HG03571 (cell line): ENCODE measurements around the gene ATP5MG.

ENCODE experiments used
- ATAC-seq: cut with Tn5 transposase; IDR thresholded peaks from one replicate; pipeline ENCODE4 v1.9.1; 2021; ENCODE audit not compliant: unreplicated experiment

The ATP5MG gene

DNA sequence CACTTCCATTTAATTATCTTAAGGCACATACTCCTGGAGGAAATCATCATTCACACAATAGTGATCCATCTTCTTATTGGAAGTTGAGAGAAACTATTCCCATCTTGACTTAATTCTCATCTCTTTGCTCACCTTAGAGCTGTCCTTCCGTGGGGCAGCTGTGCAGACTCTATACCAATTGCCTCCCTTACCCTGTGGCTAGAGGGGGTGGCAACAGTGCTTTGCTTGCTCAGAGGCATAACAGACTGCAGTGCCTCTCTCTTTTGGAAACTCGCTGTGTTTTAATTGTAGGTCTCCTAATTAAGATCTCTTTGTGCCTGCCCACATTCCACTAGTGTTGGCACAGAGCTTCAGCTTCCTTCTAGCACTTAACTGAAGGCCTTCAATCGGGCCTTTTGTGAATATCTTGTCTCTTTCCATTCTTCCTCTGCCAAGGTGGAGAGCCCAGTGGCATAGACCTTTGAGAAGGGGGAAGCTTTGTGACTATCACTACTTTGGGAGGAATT, 40.4 kb downstream of the ATP5MG start:
- ATAC-seq: no peak

DNA sequence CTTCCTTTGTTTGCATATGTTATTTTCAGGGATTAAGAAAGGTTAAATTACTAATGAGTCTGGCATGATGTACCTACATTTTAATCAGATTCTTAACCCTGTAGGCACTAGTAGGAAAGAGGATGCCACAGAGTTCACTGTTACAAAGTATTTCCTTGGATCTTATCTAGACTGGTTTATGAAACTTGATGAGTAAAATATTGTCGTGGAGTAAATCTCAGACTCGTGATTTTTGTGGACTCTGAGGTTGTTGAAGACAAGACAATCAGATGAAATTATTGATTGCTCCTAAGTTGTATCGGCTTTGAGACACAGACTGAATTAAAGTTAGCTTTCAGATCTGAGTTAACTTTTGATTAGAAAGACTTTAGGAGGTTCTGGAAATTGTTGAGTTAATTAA, 40.9 kb downstream of the ATP5MG start:
- no peak for ATAC-seq

DNA sequence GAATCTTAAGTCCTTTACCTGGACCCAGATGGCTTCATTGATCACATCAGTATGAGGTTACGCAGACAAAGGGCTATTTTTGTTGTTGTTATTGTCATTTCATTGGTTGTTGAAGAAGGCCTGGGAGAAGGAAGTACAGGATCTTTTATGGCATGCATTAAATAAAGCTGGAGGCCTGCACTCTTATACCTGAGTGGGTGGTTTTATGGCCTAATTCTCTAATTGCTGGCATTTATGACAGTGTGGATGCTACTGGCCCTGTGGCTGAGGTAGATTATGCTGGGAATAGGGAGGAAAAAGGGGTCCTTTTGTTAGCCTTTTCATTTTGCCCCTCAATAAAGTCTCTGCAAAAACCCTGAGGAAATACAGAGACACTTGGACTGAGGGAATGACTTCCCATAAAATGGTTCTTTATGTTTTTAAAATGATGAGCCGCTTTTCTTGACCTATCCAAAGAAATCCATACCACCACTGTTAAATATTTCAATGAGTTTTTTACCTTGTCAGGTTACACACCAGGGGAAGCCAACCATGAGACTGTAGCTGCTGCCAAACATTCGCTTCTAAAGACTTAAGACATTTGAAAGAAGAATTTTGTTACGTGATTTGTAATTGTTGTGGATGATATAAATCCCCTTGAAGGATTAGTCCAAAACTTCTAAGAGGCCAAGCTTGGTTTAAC, 41.6 kb downstream of the ATP5MG start:
- ATAC-seq: no peak

DNA sequence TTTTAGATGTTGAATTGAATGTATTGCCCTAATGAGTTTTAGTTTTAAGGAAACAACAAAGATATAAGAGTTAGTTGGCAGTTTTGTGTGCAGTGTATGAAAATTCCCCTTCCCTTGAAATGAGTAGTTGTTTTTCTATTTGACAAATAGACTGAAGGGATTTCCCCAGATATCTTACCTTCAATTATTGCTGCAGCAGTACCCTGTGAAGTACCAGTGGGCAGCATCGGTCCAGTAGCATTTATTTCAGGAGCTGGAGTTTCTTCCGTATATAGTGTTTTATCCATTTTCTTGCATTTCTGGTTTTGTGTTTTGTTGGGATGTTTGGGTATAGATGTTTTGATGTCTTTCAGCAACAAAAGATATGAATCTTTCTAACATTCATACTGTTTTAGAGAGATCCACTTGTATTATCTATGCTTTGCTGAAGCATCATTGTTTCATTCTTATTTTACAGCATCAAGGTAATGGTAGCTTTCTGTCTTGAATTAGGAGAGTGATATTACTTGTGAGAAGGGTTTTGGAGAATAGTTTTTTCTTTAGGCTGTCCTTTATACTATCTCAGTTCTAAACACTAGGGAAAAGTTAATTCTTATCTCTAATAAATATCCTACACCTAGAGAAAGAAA, 42.3 kb downstream of the ATP5MG start:
- ATAC-seq: no peak

DNA sequence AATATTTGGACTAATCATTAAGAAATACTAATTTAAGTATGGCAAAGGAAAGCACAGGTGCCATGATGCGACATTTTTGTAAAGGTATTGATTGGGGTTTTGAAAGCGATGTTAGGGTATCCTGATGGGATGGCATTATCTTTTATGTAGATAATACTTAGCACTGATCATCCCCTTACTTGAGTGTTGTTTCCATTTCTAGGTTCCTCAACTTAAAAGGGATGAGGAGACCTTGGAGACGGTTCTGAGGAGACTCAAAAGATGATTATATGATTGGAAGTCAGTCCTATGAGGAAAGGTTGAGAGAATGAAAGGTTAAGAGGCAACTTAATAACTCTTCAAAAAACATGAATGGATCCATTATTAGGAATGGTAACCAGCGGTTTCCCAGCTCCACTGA, 46.0 kb downstream of the ATP5MG start:
- ATAC-seq: no peak

DNA sequence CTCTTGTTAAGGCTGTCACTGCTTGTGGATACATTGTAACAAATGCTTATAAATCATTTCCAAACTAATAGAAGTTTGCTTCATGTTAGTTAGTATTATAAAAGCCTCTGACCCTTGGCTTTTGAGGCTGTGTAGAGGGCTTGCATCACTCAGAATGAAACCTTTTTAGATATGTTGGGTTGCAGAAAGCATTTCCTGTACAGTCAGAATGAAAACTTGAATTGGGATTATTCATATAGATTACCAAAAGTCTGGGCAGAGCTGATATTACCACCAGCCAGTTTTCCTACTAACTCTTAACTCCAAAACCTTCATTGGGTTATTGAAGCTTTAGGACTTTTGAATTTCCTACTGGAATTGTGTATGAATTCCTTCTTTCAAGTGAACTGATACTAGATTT, 46.9 kb downstream of the ATP5MG start:
- ATAC-seq: peak; percentile 86

GRCh38 chr11:118449316-118449918, 48.0 kb downstream of the ATP5MG start:
- no peak for ATAC-seq

- no peak for ATAC-seq
Observed at GRCh38 chr11:118450451-118450850, 49.0 kb downstream of the ATP5MG start.
